ENCODE measurements around the gene SGCG.

GRCh38 chr13:23350009-23350408 lies 169.2 kb downstream of the SGCG start:
- no peak for TF ChIP-seq MAFK (IDR thresholded peaks at IDR 0.05; ENCODE audit: low read depth, low read length)
- no peak for TF ChIP-seq CTCF (conservative IDR thresholded peaks at IDR 0.05; ENCODE audit: low read depth, low read length)
- TF ChIP-seq POLR2A (IDR thresholded peaks at IDR 0.05; ENCODE audit: low read depth, low read length) = no peak
- TF ChIP-seq RFX5 (IDR thresholded peaks at IDR 0.05; ENCODE audit: low read depth, low read length) = no peak
